Measurements from ENCODE around the gene KRTAP5-1.

KRTAP5-1 gene

DNA sequence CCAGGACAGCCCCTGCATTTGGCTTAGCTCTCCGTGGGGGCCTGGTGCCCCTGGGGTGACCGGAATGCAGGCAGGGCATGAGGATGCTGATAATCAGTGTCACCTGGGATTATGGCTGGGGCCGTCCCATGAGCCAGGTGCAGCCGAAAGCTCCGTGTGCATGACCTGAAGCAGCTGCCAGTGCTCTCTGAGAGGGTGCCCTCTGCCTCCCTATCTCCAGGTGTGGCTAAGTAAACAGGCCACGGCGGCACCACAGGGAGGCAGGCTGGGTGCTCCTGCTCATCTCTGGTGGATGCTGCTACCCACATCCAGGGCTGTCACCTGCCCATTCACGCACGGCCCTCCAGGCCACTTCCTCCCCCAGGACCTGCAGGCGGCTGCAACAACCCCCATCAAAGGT is 42.8 kb downstream of the KRTAP5-1 start:
- peak; percentile 98 for DNase-seq

DNA sequence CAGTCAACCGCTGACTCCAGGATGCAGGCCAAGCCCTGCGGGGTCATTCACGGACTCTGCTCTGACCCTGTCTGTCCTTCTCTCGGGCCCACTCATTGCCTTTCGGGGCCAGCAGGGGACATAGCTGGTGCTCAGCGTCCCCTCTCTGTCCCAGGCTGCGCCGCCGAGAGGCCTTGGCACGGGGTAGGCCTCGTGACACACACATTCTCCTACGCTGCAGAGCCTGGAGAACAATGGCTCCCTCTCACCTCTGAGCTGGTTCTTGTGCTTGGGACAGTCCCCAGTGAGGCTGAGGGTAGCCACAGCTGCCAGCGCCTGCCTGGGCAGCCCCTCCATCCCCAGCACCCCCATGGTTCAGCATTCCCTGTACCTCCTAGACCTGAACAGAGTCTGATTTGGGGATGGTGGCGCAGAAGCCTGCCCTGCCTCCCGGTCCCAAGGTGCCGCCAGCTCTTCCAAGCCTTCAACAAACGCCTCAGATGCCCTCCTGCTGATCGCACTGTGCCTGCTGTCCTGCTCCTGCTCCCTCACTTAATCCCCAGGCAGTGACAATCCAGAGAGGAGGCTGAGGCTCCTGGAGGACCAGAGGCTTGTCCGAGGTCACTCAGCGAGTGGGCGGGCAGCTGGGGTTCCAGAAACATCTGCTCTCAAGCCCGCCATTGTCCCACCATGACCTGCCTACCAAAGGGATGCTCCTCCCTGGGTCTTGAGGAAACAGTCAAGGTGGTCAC is 43.4 kb downstream of the KRTAP5-1 start:
- peak; percentile 68 for DNase-seq

DNA sequence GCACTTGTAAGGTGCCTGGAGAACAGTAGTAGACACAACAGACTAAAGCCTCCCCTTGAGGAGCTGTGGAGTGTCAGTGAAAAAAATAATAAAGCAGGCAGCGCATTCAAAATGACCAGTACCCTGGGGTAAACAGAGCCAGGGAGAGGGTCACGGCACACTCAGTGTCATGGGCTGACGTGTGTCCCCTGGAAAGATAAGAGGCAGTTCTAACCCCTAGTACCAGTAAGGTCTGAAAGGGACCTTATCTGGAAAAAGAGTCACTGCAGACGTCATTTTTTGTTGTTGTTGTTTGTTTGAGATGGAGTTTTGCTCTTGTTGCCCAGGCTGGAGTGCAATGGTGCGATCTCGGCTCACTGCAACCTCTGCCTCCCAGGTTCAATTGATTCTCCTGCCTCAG is 45.0 kb downstream of the KRTAP5-1 start:
- no peak for DNase-seq

DNA sequence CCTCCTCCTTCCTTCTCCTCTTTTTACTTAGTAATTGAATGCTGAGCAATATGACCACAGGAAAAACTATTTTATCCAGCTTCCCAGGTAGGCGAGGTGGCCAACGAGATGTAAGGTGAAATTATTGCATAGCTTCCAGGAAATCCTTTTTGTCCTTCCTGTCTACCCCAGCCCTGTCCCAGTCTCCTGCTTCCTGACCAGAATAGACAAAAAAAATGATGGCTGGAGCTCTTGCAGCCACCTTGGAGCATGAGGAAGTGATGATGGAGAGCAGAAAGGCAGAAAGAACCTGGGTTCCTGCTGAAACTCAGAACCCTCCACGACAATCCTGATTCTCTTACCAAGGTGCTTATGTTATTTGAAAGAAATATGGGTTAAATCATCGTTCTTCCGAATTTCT is 46.9 kb downstream of the KRTAP5-1 start:
- DNase-seq: no peak

DNA sequence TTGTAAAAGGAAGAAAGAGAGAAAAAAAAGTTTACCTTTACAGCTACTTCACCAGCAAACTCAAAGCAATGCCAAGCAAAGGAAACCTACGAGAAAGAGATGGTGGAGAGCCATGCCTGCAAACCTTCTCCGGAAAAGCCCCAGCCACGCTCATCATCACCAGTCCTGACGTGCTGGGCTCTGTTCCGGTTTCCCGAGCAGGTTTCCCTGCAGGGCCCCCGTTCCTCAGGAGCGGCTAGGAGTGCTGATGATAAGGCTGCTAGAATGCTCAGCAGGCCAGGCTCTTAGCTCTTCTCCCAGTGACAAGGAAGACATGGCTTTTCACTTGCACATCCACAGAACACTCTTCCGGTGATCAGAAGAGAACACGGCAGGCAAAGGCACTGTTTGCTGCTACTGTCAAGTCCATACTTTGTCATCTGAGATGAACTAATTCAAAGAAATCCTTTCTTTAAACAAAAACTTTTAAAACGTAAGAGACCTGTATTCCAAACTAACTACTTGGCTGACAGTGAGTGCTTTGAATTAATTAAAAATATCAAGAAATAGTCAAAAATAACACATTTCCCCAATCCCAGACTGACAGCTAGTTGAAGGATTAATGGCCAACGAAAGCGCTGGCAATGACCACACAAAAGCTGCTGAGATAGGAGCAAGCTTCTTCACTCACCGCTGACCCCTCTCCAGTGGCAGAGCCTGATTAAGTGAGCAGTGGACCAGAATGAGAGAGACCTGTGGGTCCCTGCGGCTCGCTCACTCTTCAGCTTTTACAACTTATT is 48.8 kb downstream of the KRTAP5-1 start:
- DNase-seq: no peak

DNA sequence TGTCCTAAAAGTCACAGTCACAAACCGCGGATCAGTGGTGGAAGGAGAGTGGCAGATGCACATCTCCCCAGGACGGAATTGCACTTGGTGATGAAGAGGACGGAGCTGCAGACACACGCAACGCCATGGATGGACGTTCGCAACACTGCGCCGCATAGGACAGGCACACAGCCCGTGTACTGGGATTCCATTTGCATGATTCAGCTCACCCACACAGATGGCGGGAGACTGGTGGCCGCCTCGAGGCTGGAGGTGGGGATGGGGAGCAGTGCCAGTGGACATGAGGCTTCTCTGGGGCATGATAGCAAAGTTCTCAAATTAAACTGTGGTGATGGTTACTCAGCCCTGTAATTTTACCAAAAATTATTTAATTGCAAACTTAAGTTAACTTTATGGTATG is 50.4 kb downstream of the KRTAP5-1 start:
- no peak for DNase-seq

Measured in DMS53 (cell line).